WERI-Rb-1 (cell line): ENCODE measurements around the gene CCDC9B.

Source experiments
- DNase-seq: peaks from one replicate; pipeline ENCODE4 v3.0.0-alpha.2; 2020
- H3K27ac ChIP-seq: fragments of 250-450 bp; sonication (Bioruptor Pico); 2 replicates; pipeline ENCODE4 v1.5.1; 2020; ENCODE audit warnings: mild to moderate bottlenecking, moderate library complexity
- H3K27me3 ChIP-seq: fragments of 250-450 bp; sonication (Bioruptor Pico); 2 replicates; pipeline ENCODE4 v1.5.1; 2021; ENCODE audit warnings: mild to moderate bottlenecking, low read depth, moderate library complexity; ENCODE audit not compliant: insufficient read depth, severe bottlenecking
- H3K36me3 ChIP-seq: fragments of 250-450 bp; sonication (Bioruptor Pico); 2 replicates; pipeline ENCODE4 v1.5.1; 2020; ENCODE audit warnings: mild to moderate bottlenecking, moderate library complexity
- H3K4me3 ChIP-seq: 2 replicates; pipeline ENCODE4 v1.5.1; 2011; ENCODE audit warnings: low read depth, mild to moderate bottlenecking, control low read depth, low read length
- H3K9me3 ChIP-seq: fragments of 250-450 bp; sonication (Bioruptor Pico); 2 replicates; pipeline ENCODE4 v1.5.1; 2021; ENCODE audit warnings: mild to moderate bottlenecking, moderate library complexity; ENCODE audit not compliant: severe bottlenecking
- CTCF ChIP-seq: IDR thresholded peaks from 2 replicates; pipeline ENCODE4 v1.5.1; 2011; ENCODE audit warnings: low read depth, mild to moderate bottlenecking, control low read depth, inconsistent platforms, low read length

Gene CCDC9B

DNA sequence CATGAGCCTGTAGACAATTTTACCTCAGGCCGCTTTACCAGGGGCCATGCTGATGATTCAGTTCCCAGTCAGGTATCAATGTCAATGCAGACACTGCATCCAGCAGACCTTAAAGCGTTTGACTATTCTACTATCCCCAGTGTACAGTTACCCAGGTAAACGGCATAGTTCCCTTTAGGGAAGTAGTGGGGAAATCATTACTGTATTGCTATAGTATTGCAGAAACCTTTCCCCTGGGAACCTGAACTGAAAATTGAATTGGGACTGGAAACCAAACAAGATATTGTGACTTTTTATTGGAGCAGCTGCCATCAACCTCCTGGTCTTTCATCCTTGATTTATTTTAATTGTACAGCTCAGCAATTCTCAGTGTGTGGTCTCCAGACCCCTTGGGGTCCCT lies 23.8 kb downstream of the CCDC9B start:
- Histone ChIP-seq H3K4me3 (no peak overlapping the region), H3K27ac (no peak overlapping the region), H3K36me3 (no peaks in the 10 kb centered on the region), H3K27me3 (no peaks in the 10 kb centered on the region), H3K9me3 (no peaks in the 10 kb centered on the region)
- no peak for DNase-seq
- TF ChIP-seq CTCF, result no peak

GRCh38 chr15:40314723-40315276 lies 25.9 kb downstream of the CCDC9B start:
- H3K27me3 ChIP-seq, result no peaks in the 10 kb centered on the region
- no peak overlapping the region for H3K4me3 ChIP-seq
- H3K27ac ChIP-seq, result no peak overlapping the region
- no peak for TF ChIP-seq CTCF
- DNase-seq, result no peak
- no peaks in the 10 kb centered on the region for H3K36me3 ChIP-seq
- H3K9me3 ChIP-seq, result no peaks in the 10 kb centered on the region

GRCh38 chr15:40313531-40314398 lies 27.0 kb downstream of the CCDC9B start:
- Histone ChIP-seq H3K4me3 (no peak overlapping the region), H3K36me3 (no peaks in the 10 kb centered on the region), H3K9me3 (no peaks in the 10 kb centered on the region), H3K27ac (no peak overlapping the region), H3K27me3 (no peaks in the 10 kb centered on the region)
- DNase-seq, result peak; percentile 73
- no peak for TF ChIP-seq CTCF

GRCh38 chr15:40312370-40313158 lies 28.2 kb downstream of the CCDC9B start:
- no peak overlapping the region for H3K27ac ChIP-seq
- no peak overlapping the region for H3K4me3 ChIP-seq
- H3K36me3 ChIP-seq, result no peaks in the 10 kb centered on the region
- H3K27me3 ChIP-seq, result no peaks in the 10 kb centered on the region
- DNase-seq, result no peak
- TF ChIP-seq CTCF, result no peak
- H3K9me3 ChIP-seq, result no peaks in the 10 kb centered on the region

- TF ChIP-seq CTCF, result no peak
- Histone ChIP-seq H3K4me3 (no peak overlapping the region), H3K36me3 (no peaks in the 10 kb centered on the region), H3K27ac (no peak overlapping the region), H3K9me3 (no peaks in the 10 kb centered on the region), H3K27me3 (no peaks in the 10 kb centered on the region)
- DNase-seq, result no peak
Measured at GRCh38 chr15:40310993-40311392, 29.7 kb downstream of the CCDC9B start.
